Left forelimb (tissue), 1 donor: ENCODE measurements around the gene RNF227.

Experiments
- DNase-seq: peaks from one replicate; pipeline ENCODE4 v3.0.0-alpha.2; 2018; ENCODE audit warnings: low spot score

RNF227 gene

DNA sequence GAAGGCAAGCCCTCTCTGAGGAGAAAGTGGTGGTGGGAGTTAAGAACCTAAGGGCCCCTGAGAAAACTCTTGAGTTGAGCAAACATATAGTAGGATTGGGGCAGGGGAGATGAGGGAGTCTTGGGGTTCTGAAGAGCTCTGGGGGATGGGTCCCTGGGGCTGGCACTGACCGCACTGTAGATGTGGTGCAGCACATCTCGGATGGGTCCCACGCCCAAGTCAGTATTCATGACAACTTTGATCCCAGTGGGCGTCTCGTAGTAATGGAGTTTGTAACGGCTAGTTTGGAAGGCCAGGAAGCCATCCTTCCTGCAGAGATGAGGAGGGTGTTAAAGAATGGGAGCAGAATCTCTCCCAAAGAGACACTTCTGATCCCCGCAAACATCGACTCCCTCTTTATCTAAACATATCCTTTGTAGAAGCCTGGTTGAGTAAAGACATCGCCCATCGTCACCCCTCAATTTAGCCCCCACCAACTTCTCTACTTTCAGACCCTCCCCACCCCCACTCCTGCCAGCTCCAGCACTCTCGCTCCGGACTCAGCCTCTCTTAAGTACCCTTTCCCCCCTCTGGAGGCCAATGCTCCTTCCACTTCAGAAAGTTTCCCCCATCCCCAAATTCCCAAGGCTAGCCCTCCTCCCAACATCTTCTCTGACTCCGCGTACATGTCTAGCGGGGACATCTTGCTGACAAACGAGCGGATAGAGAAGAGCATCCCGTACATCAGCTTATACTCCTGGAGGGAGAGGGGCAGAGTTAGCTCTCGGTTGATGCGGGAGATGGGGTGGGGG is 14.9 kb upstream of the RNF227 start:
- no peak for DNase-seq

DNA sequence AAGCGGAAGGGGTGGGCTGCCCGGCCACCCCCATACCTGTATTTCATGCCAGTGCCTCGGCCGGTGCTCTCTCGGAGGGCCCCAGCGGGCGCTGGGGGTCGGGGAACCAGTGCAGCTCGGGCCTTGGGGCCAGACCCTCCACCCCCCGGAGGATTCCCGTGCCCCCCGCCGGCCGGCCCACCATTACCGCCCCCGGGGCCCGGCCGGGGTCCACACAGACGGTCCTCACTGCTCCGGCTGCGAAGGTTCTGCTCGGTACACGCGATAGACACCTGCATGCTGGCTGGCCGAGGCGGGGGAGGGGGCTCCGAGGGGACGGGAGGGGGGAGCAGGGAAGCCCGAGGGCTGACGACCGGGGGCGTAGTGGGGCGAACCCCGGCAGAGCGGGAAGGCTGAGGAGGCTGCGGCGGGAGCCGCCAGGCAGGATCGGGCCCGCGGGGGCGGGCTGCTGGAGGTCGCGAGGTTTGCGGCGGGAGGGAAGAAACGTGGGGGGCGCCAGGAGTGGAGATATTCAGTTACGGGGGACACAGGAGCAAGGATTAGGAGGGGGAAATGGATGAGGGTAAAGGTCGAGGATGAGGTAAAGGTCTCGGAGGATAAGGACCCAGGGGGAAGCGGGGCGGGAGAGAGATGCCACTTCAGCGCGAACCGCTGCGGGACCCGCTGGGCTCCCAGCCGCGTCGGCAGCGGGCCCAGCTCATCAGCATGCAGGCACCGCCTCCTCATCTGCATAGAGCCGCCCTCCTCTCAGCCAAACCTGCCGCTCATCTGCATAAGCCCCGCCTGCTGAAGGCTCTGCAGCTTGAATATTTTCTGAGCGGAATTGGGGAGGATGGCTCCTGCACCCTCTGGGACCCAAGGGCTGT is 13.3 kb upstream of the RNF227 start, which contains the start of gene KCNAB3:
Gene KCNAB3 (minus strand): TSS at position 699 of the 866 bp plus-strand sequence. CDS start 421 bp downstream, at position 278.
- peak; percentile 83 for DNase-seq

DNA sequence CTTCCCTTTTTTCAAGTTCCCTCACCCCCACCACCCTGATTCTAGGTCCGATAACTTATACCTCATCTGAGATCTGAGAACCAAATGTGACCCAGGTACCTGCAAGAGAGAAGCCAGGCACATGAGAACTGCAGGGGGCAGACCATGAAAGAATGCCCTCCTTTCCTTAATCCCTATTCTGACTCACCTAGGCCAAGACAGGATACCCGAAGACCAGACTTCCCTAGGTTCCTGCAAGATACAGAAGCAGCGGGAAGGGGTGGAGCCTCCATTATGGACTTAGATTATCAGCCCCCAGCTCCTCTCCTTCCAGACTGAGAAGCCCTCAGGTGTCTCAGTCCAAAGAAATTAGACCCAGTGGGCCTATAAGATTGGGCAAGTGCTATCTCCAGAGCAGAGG is 11.5 kb upstream of the RNF227 start:
- no peak for DNase-seq

DNA sequence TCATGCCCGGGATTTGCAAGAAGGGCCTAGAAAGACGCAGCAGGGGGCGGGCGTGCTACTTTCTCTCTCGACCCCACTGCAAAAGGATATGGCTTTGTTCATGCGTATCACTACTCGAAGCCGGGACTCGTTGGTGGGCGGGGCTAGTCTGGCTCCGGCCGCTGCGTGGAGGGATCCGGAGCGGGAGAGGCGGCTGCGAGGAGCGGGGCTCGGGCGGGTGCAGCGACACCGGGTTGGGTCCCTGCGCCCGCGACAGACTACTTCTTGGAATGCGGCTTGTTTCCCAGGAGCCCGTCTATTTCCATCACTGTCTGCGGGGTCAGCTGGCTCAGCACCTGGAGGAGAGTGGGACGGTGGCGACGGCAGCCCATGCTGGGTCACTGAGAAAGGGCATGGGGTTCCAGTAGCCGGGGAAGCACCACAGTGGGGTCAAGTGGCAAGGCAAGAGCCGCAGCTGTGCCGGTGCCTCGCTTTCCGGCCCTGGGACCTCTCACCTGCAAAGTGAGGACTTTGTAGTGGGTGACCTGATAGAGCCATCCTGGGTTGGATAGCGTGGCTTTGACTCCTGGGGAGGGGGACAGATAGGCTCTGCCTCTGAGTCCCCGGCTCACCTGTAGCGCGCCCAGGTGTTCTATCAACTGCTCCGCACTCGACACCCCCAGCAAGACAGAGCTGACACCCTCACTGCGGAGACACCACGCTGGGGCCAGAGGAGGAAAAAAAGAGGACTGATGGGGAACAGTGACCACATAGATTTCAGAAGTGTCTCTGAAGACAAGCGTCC is 6.9 kb upstream of the RNF227 start:
- peak; percentile 92 for DNase-seq

DNA sequence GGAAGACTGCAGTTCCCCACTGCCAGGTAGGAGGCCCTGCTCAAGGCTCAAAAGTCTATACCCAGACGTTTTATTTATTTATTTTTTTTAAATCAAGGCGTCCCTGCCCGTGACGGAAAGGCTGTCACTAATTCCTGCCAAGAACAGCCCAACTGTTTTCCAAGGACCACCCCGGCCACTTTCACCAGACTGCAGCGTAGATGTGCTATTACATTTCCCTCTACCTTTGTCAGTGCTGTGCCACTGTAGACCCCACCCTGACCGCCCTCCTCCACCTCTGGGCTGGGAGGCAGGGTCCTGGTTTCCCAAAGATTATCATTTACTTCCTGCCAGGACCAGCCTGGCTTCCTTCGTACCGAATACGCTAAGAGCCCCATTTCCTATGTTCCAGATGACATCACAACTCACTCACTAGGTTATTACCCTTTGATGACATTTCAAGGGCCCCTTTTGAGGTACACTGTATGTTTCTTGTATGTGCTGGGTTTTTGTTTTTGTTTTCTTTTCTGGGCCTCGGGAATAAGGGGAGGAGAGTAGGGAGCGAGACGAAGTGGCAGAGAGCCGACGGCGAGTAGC is 6.3 kb upstream of the RNF227 start:
- no peak for DNase-seq

DNA sequence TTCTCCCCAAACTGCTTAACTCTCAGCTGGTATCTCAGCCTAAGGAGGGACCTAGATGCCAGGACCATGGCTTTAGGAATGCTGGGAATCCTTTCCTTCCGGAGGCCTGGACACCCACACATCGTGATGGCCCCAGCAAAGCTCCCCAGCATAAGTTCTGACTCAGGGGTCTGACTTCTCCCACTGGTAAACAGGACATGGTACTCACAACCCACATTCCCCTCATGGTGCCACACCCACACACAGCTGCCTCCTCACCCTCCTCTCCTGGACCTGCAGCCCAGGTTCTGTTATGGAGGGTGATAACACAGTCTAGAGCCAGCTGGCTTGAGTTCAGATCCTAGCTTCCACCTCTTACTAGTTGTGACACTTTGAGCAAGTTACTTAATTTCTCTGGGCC is 719 bp upstream of the RNF227 start:
- DNase-seq = no peak

DNA sequence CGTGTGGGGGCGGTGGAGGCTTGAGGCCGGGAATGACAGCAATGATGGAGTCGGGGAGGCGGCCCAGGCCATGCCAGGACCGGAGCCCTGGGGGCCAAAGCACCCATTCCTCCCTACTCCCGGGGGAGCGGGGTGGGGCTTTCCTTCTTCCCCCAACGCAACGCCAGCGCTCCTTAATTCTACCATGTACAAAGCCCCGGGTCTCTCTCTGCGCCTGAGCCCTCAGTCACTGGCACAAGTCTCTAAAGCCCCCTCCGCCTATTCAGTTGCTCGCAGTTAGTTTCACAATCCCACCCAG is 245 bp upstream of the RNF227 start:
- DNase-seq = no peak

DNA sequence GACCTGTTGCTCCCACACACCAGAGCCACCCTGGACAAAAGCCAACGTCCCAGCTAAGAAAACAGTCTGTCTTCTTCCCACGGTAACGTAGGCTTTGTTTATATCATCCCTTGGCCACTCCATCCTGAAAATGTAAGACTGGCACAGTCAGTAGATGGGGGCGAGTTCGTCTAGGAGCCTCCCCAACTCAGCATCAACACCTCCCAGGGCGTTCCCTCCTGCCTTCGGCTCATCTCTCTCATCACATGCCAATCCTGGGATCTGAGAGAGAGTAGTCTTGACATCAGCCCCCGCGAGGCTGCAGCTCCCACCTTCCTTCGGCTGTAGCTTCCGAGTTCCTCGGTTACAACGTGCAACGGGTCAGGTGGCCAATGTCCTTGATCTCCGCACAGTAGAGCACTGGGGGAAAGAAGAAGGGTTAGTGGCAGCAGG is 894 bp downstream of the RNF227 start:
- DNase-seq = no peak

DNA sequence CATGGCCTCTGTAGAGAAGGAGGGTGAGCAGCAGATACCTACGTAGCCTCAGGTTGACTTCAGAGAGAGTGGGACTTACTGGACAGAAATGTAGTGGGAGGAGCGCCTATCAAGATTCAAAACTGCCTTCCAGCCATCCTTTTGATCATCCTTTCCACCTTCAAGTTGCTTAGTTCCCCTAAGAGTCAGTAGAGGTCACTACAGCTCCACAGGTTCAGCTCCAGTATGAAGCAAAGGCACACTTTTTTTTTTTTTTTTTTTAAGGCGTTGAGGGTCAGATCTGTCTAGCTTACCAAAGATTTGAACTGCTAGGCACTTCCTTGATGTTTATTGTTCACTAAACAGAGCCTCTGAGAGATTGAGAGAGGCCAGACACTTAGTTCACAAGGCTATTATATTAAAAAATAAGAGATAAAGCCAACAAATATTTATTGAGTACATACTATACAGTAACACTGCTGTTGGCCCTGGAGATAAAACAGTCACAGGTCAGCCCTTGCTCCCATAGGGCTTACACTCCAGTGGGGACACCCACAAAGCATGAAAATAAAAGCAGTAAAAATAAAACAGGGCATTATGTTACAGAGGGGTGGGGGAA is 3.1 kb downstream of the RNF227 start:
- DNase-seq = no peak

DNA sequence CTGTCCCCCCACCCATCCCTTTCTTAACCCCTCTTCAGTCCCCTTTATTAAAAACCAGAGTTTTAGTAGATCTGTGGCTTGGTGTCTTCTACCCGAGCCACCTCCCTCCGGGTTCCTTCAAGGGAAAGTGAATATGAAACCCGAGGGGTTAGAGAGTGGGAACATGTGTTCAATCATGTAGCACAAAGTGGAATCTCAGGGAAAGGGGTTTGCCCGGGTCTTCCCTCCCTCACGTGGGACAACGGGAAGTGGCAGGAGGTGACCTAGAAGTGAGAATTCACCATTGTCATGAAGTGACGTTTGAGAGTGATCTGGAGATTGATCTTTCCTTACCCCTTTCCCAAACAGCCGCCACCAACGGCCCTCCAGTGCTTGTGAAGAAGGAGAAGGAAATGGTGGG is 5.0 kb downstream of the RNF227 start:
- no peak for DNase-seq

DNA sequence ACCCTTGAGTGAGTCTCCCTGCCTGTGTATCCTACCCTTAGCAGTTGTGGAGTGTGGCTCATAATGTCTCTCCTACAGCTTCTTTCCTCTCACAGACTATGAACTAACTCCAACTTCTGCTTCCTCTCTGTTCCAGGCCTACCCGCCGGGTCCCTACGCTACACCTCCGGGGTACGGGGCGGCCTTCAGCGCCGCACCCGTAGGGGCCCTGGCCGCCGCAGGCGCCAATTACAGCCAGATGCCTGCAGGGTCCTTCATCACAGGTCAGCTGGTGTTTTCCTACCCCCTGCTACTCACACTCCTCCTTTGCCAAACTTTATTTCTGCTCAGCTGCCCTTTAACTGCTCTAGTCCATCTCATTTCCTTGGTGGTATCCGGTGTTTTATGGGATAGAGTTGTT is 5.4 kb downstream of the RNF227 start:
- DNase-seq = no peak

DNA sequence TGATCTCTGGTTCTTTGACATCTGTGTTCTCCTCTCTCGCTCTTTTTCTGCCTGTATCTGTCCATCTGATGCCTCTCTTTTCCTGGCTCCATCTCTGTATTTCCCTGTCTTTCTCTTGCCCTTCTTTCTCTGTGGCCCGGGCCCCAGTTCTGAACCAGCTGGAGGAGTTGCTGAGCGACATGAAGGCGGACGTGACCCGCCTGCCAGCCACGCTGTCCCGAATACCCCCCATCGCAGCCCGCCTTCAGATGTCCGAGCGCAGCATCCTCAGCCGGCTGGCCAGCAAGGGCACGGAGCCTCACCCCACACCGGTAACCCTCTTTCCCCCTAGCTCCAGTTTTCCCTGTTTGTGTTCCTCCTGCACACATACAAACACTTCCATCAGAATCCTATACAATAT is 5.8 kb downstream of the RNF227 start:
- no peak for DNase-seq

DNA sequence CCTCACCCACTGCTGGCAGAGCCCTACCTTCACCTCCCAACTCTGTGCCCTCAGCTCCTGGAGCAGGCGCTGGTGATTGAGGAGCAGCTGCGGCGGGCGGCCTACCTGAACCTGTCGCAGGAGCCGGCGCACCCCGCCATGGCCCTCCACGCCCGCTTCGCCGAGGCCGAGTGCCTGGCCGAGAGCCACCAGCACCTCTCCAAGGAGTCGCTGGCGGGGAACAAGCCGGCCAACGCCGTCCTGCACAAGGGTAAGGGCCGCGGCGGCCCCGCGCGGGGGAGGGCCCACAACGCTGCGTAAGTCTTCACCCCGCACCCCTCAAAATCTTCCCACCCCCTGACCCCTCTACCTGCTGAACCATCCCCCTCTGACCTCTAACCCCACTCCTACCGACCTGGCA is 7.0 kb downstream of the RNF227 start:
- DNase-seq = no peak

DNA sequence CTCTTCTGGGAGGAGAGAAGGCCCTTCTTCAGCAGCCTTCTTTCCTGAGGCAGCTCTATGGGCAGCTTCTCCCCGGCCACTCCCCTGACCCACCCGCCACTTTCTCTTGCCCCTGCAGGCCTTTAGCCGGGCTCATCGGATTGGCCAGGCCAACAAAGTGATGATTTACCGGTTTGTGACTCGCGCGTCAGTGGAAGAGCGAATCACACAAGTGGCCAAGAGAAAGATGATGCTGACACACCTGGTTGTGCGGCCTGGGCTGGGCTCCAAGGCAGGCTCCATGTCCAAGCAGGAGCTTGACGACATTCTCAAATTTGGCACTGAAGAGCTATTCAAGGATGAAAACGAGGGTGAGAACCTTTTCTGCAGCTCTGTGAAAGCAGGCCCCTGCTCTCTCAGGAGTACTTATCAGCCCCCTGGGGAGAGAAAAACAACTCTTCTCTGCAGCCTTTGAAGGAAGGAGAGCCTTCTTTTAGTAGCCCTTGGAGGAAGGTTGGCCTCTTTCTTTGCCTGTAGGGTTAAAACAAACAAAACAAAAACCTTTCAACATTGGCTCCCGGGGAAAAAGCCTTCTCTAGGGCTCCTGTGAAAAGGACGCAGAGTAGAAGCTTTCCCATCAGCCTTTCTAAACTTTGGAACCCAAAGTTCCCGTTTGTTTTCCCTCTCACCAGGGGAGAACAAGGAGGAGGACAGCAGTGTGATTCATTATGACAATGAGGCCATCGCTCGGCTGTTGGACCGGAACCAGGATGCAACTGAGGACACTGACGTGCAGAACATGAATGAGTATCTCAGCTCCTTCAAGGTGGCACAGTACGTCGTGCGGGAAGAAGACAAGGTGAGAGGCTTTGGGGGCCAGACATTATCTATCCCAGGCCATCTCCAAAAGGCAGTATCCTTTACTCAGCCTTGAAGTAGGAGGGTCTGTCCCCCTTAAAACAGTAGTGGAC is 12.7 kb downstream of the RNF227 start:
- no peak for DNase-seq

DNA sequence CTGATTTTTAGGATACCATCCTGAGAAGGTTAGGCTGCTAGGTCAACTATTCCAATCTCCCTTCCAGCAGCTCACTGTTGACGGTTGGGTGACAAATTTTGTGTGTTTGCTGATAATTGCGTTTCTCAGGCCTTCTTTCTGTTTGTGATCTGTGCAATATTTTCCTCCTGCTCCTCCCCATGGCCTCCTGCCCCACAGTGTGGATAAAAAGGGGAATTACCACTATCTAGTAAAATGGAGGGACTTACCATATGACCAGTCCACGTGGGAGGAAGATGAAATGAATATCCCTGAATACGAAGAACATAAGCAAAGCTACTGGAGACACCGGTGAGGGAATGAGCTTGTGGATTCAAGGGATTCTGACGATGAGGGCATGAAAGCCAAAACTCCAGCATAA is 18.3 kb downstream of the RNF227 start:
- no peak for DNase-seq

DNA sequence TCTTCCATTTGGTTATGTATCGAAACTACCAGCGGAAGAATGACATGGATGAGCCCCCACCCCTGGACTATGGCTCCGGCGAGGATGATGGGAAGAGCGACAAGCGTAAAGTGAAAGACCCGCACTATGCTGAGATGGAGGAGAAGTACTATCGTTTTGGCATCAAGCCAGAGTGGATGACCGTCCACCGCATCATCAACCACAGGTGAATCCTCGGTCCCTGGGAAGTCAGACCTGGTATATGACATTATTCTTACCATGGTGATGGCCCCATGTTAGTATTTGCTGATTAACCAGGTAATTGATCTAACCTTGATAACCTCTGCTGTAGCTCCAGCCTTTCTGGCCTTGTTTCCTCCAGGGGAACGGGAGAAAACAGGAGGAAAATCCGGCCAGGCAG is 19.0 kb downstream of the RNF227 start:
- DNase-seq = no peak

DNA sequence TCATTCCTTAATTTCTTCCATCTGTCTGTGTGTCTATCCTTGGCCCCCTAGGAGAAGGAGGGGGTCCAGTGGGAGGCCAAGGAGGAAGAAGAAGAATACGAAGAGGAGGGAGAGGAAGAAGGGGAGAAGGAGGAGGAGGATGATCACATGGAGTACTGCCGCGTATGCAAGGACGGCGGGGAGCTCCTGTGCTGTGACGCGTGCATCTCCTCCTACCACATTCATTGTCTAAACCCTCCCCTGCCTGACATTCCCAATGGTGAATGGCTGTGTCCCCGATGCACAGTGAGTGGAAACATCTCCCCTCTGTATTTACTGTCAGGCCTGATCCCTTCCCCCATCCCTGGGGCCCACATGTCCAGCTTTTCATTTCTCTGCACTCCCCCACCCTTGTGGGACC is 21.2 kb downstream of the RNF227 start:
- no peak for DNase-seq

DNA sequence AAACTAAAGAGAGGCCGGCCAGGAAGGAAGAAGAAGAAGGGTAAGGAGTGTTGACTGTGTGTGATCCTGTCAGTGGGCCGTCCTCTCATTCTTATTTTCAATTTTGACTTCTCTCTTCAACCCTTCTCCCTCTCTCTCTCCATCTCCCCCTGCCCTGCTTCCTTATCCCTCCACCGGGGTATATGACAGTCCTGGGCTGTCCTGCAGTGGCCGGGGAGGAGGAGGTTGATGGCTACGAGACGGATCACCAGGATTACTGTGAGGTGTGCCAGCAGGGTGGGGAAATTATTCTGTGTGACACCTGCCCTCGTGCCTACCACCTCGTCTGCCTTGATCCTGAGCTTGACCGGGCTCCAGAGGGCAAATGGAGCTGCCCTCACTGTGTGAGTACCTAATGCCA is 21.9 kb downstream of the RNF227 start:
- no peak for DNase-seq

DNA sequence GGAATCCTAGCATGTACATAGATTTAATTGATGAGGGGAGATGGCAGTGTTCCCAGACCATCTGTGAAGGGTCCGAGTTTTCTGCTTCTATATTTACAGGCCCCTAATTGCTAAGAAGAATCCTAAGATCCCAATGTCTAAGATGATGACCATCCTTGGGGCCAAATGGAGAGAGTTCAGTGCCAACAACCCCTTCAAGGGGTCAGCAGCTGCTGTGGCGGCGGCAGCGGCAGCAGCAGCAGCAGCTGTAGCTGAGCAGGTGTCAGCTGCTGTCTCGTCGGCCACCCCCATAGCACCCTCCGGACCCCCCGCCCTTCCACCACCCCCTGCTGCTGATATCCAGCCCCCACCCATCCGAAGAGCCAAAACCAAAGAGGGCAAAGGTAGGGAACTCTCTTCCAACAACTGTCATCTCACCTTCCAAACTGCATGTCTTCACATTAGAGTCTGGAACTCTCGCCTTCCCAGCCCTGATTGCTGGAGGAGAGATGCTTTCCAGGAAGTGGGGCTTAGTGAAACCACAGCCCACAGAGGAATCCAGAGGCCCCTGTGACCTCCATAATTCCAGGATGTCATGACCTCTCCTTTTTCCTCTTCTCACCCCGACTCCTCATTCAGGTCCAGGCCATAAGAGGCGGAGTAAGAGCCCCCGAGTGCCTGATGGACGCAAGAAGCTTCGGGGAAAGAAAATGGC is 22.8 kb downstream of the RNF227 start:
- DNase-seq = no peak
